Uterus (tissue), 4 donors: ENCODE data around the gene FZD7. TPM values are rescaled to one million over a fixed set of nuclear protein-coding genes. Genes with fewer than 3 reads are reported as not detected.

Experiments used
- DNase-seq, 2 donors: peaks; one replicate each; pipeline ENCODE4 v3.0.0-alpha.2; 2019 to 2020
- H3K27ac ChIP-seq, 2 donors: fragments of 200-600 bp; sonication (generic); 1 replicate in 1 of 2; 2 replicates in 1 of 2; pipeline ENCODE4 v1.5.1; 2016 to 2018
- H3K27me3 ChIP-seq, 2 donors: fragments of 200-600 bp; sonication (generic); one replicate each; pipeline ENCODE4 v1.5.1; 2018 to 2019; ENCODE audit warnings: control low read depth in 1 of 2
- H3K36me3 ChIP-seq, 2 donors: fragments of 200-600 bp; sonication (generic); one replicate each; pipeline ENCODE4 v1.5.1; 2019; ENCODE audit warnings: control low read depth in 1 of 2
- H3K4me1 ChIP-seq, 2 donors: fragments of 200-600 bp; sonication (generic); one replicate each; pipeline ENCODE4 v1.5.1; 2018 to 2019; ENCODE audit warnings: control low read depth in 1 of 2
- H3K4me3 ChIP-seq, 2 donors: fragments of 200-600 bp; sonication (generic); 1 replicate in 1 of 2; 2 replicates in 1 of 2; pipeline ENCODE4 v1.5.1; 2018 to 2019; ENCODE audit warnings: mild to moderate bottlenecking in 1 of 2
- H3K9me3 ChIP-seq, 2 donors: fragments of 200-600 bp; sonication (generic); one replicate each; pipeline ENCODE4 v1.5.1; 2019; ENCODE audit warnings: control low read depth in 1 of 2
- CTCF ChIP-seq, 4 experiments: fragments of 200-600 bp in 2 of 4; fragments of 450-650 bp in 2 of 4; sonication (generic) in 2 of 4; IDR thresholded peaks; one replicate each; pipeline ENCODE4 v1.5.1; 2016 to 2019; ENCODE audit warnings: antibody characterized with exemption in 4 of 4, mild to moderate bottlenecking in 2 of 4, moderate library complexity in 1 of 4
- POLR2A ChIP-seq, 2 donors: fragments of 450-650 bp; IDR thresholded peaks; one replicate each; pipeline ENCODE4 v1.6.1; 2016; ENCODE audit warnings: antibody characterized with exemption in 2 of 2, mild to moderate bottlenecking in 1 of 2, moderate library complexity in 1 of 2
- intact Hi-C: fragments of 100-400 bp; cut with DNase I; formaldehyde crosslinking; loops from one replicate; pipeline ENCODE4 v1.15.1; 2023; ENCODE audit warnings: low total_unique reads
- total RNA-seq, 4 donors: library from RNA; depleted of rRNA in 3 of 4; stranded (reverse); fragments of >200 nt in 3 of 4; gene quantifications; one replicate each; pipeline versions ENCODE4 v1.1.0 to v1.2.4, GENCODE V29; 2014 to 2023
- donor health status: DM: yes; HTN: yes; CAD: no.

Gene FZD7
- total RNA-seq, 4 donors from 2014 or later = 0.77 to 38.8 (median 20.0) TPM

DNA sequence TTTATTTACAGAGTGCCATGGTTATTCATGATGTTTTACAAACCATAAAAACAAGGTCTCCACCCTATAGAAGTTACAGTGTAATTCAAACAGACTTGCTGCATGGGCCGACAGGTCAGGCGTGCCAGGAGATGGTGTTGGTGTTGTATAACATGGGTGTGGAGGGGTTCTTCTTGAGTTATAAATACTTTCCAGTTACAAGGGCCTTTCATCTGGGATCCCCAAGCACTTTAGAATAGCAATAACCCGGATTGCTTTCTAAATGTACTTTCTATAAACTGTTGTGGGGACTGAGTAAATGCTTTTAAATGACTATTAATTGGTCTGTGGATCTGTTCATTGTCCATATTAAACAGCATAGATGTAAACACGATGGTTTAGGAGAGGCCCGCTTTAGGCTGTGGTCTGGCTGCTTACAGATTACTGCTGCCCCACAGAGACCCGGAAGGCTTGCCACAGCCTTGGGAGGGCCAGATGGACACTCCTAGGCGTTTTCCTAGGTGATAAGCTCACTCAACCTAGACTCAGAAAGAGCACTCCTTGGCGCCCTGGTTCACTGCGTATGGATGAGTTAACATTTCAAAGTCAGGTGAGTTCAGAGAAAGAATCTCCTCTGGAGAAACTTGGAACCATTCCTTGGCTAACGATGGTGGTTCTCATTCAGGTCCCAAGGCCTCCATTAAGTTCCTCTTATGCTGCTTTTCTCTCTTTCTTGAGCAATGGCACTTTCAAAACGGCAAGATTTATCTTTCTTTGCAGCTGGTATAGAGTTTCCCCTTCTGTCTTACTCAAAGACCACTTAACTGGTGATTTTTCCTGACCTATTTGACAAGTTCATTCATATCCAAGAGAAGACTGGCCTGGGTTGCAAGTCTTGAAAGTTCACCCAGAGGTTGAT lies 35.8 kb downstream of the FZD7 start:
- H3K36me3 ChIP-seq = no peaks in the 10 kb centered on the region
- no peak for DNase-seq
- TF ChIP-seq CTCF (IDR thresholded peaks at IDR 0.05) = no peak
- no peak for TF ChIP-seq POLR2A (IDR thresholded peaks at IDR 0.05)
- no peaks in the 10 kb centered on the region for H3K27me3 ChIP-seq
- H3K27ac ChIP-seq = no peak overlapping the region
- H3K9me3 ChIP-seq = no peaks in the 10 kb centered on the region
- intact Hi-C loops = no loop called here
- H3K4me1 ChIP-seq = no peaks in the 10 kb centered on the region
- H3K4me3 ChIP-seq = no peak overlapping the region

DNA sequence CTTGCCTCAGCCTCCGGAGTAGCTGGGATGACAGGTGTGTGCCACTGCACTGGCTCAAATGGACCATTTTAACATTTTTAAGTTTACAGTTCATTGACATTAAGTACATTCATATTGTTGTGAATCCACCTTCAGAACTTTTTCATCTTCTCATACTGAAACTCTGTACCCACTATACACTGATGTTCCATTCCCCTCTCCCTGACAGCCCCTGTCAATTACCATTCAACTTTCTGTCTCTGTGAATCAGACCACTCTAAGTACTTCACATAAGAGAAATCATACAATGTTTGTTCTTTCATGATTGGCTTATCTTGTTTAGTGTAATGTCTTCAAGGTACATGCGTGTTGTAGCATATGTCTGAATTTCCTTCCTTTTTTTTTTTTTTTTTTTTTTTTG lies 37.5 kb downstream of the FZD7 start:
- Histone ChIP-seq H3K27me3 (no peaks in the 10 kb centered on the region), H3K4me1 (no peaks in the 10 kb centered on the region), H3K27ac (no peak overlapping the region), H3K36me3 (no peaks in the 10 kb centered on the region), H3K9me3 (no peaks in the 10 kb centered on the region), H3K4me3 (no peak overlapping the region)
- intact Hi-C loops = no loop called here
- no peak for DNase-seq
- TF ChIP-seq CTCF (IDR thresholded peaks at IDR 0.05) (no peak), POLR2A (IDR thresholded peaks at IDR 0.05) (no peak)

DNA sequence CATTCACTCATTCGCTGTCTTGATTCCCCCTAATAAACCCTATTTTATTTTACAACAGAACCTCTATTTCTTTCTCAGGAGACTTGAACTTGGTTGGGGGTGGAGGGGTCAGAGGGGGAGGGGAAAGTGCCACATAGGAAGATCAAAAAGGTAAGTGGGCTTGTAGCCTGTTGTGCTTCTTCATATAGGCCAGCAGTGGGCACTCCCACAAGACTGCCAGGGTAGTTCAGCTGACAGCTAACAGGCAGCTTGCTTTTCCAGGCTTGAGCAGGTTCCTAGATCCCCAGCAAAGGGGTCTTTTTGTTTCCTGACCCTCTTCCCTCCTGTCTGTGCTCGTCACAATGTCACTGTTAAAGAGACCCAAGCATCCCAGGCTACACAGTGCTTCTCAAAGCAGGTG lies 38.6 kb downstream of the FZD7 start:
- no peaks in the 10 kb centered on the region for H3K9me3 ChIP-seq
- H3K27ac ChIP-seq = no peak overlapping the region
- H3K4me3 ChIP-seq = no peak overlapping the region
- TF ChIP-seq POLR2A (IDR thresholded peaks at IDR 0.05) = no peak
- TF ChIP-seq CTCF (IDR thresholded peaks at IDR 0.05) = peak in 1 of 4 experiments; percentile 11
- no peaks in the 10 kb centered on the region for H3K4me1 ChIP-seq
- no peaks in the 10 kb centered on the region for H3K36me3 ChIP-seq
- H3K27me3 ChIP-seq = no peaks in the 10 kb centered on the region
- no peak for DNase-seq
- intact Hi-C loops = no loop called here

GRCh38 chr2:202072737-202073401 lies 39.2 kb downstream of the FZD7 start, which contains the start of gene KIAA2012:
Gene KIAA2012, plus strand, starts transcription at chr2:202073255. Its CDS starts 373 bp downstream, at chr2:202073628.
- no peak within 1 kb of the TSS for H3K27ac ChIP-seq
- H3K4me1 ChIP-seq = no peaks in the 10 kb centered on the region
- no peak for TF ChIP-seq POLR2A (IDR thresholded peaks at IDR 0.05)
- TF ChIP-seq CTCF (IDR thresholded peaks at IDR 0.05) = no peak
- no peaks in the 10 kb centered on the region for H3K36me3 ChIP-seq
- intact Hi-C loops = no loop called here
- no peak for DNase-seq
- H3K27me3 ChIP-seq = no peaks in the 10 kb centered on the region
- no peak within 1 kb of the TSS for H3K4me3 ChIP-seq
- no peaks in the 10 kb centered on the region for H3K9me3 ChIP-seq

- Histone ChIP-seq H3K36me3 (no peaks in the 10 kb centered on the region), H3K4me3 (no peak overlapping the region), H3K27ac (no peak overlapping the region), H3K9me3 (no peaks in the 10 kb centered on the region), H3K27me3 (no peaks in the 10 kb centered on the region), H3K4me1 (no peaks in the 10 kb centered on the region)
- DNase-seq = no peak
- TF ChIP-seq POLR2A (IDR thresholded peaks at IDR 0.05) = no peak
- no peak for TF ChIP-seq CTCF (IDR thresholded peaks at IDR 0.05)
- intact Hi-C loops = no loop called here
These were observed 40.7 kb downstream of the FZD7 start for GRCh38 chr2:202074324-202074723.
